Lower lobe of right lung (tissue), 2 donors: ENCODE measurements around the gene TCF7L1. TPM values are rescaled to one million over a fixed set of nuclear protein-coding genes. Genes with fewer than 3 reads are reported as not detected.

Experiments used
- ATAC-seq, 2 donors: fragments of 200-7000 bp; cut with Tn5 transposase; one replicate each; pipeline ENCODE4 v1.9.1; 2020 to 2022; ENCODE audit warnings: mild to moderate bottlenecking in 2 of 2, moderate library complexity in 2 of 2
- DNase-seq: peaks from one replicate; pipeline ENCODE4 v3.0.0-alpha.2; 2020
- H3K27ac ChIP-seq: fragments of 200-600 bp; one replicate; pipeline ENCODE4 v1.8.0; 2022
- H3K27me3 ChIP-seq: fragments of 200-600 bp; one replicate; pipeline ENCODE4 v1.8.0; 2022; ENCODE audit warnings: low read depth
- H3K36me3 ChIP-seq: fragments of 200-600 bp; one replicate; pipeline ENCODE4 v1.8.0; 2022; ENCODE audit warnings: mild to moderate bottlenecking
- H3K4me1 ChIP-seq: fragments of 200-600 bp; one replicate; pipeline ENCODE4 v1.8.0; 2022
- H3K4me3 ChIP-seq: fragments of 200-600 bp; one replicate; pipeline ENCODE4 v1.8.0; 2022; ENCODE audit warnings: mild to moderate bottlenecking
- H3K9me3 ChIP-seq: fragments of 200-600 bp; one replicate; pipeline ENCODE4 v1.8.0; 2022
- intact Hi-C: fragments of 100-400 bp; cut with DNase I; formaldehyde crosslinking; loops from one replicate; pipeline ENCODE4 v1.11.0; 2022
- total RNA-seq: library from RNA; stranded (reverse); fragmentation: NEBNext Ultra II Directional; extraction: Animal tissue kit (Norgen Biotek cat#: 25700); gene quantifications from one replicate; pipeline ENCODE4 v1.2.1, GENCODE V29; 2021
- TF ChIP-seq, protein P1 (sequence below): fragments of 200-600 bp; IDR thresholded peaks from one replicate; pipeline ENCODE4 v1.8.0; 2022; ENCODE audit warnings: antibody characterized with exemption, mild to moderate bottlenecking
- donor health status: DM: no; HTN: yes; CAD: no; lungs with severe emphysema.

TCF7L1 gene
- total RNA-seq, 1 donor from 2014 or later: 17.1 TPM

GRCh38 chr2:85215081-85215447, 81.9 kb downstream of the TCF7L1 start:
- peak in 1 of 2 donors; percentile 7 for ATAC-seq
- Histone ChIP-seq H3K4me1 (peaks cover 18% of the 10 kb centered on the region), H3K27ac (no peak overlapping the region), H3K4me3 (no peak overlapping the region), H3K36me3 (no peaks in the 10 kb centered on the region), H3K9me3 (no peaks in the 10 kb centered on the region), H3K27me3 (no peaks in the 10 kb centered on the region)
- DNase-seq: no peak
- intact Hi-C loops: no loop called here
- TF ChIP-seq, protein P1, sequence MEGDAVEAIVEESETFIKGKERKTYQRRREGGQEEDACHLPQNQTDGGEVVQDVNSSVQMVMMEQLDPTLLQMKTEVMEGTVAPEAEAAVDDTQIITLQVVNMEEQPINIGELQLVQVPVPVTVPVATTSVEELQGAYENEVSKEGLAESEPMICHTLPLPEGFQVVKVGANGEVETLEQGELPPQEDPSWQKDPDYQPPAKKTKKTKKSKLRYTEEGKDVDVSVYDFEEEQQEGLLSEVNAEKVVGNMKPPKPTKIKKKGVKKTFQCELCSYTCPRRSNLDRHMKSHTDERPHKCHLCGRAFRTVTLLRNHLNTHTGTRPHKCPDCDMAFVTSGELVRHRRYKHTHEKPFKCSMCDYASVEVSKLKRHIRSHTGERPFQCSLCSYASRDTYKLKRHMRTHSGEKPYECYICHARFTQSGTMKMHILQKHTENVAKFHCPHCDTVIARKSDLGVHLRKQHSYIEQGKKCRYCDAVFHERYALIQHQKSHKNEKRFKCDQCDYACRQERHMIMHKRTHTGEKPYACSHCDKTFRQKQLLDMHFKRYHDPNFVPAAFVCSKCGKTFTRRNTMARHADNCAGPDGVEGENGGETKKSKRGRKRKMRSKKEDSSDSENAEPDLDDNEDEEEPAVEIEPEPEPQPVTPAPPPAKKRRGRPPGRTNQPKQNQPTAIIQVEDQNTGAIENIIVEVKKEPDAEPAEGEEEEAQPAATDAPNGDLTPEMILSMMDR: no peak

- H3K4me3 ChIP-seq: no peak overlapping the region
- DNase-seq (no peak), ATAC-seq (no peak)
Measured at GRCh38 chr2:85215448-85216401, 82.5 kb downstream of the TCF7L1 start.

GRCh38 chr2:85216927-85217326, 83.7 kb downstream of the TCF7L1 start:
- no peaks in the 10 kb centered on the region for H3K36me3 ChIP-seq
- H3K27ac ChIP-seq: no peak overlapping the region
- TF ChIP-seq, protein P1: no peak
- no peak for ATAC-seq
- DNase-seq: no peak
- no peak overlapping the region for H3K4me3 ChIP-seq
- H3K9me3 ChIP-seq: no peaks in the 10 kb centered on the region
- H3K4me1 ChIP-seq: peaks cover 18% of the 10 kb centered on the region
- no peaks in the 10 kb centered on the region for H3K27me3 ChIP-seq
- intact Hi-C loops: no loop called here

More at GRCh38 chr2:85215448-85216401, 82.5 kb downstream of the TCF7L1 start:
- peaks cover 18% of the 10 kb centered on the region for H3K4me1 ChIP-seq
- no peaks in the 10 kb centered on the region for H3K36me3 ChIP-seq
- TF ChIP-seq, protein P1: no peak
- H3K27me3 ChIP-seq: no peaks in the 10 kb centered on the region
- peak overlapping the region; percentile 49 for H3K27ac ChIP-seq
- intact Hi-C loops: no loop called here
- no peaks in the 10 kb centered on the region for H3K9me3 ChIP-seq

- H3K27ac ChIP-seq: no peak overlapping the region
- no peak overlapping the region for H3K4me3 ChIP-seq
- TF ChIP-seq, protein P1: no peak
- no peaks in the 10 kb centered on the region for H3K27me3 ChIP-seq
- H3K36me3 ChIP-seq: no peaks in the 10 kb centered on the region
- peaks cover 1% of the 10 kb centered on the region for H3K4me1 ChIP-seq
- intact Hi-C loops: no loop called here
- H3K9me3 ChIP-seq: no peaks in the 10 kb centered on the region
- ATAC-seq (no peak), DNase-seq (no peak)
Measured at GRCh38 chr2:85221067-85221691, 88.0 kb downstream of the TCF7L1 start.

DNA sequence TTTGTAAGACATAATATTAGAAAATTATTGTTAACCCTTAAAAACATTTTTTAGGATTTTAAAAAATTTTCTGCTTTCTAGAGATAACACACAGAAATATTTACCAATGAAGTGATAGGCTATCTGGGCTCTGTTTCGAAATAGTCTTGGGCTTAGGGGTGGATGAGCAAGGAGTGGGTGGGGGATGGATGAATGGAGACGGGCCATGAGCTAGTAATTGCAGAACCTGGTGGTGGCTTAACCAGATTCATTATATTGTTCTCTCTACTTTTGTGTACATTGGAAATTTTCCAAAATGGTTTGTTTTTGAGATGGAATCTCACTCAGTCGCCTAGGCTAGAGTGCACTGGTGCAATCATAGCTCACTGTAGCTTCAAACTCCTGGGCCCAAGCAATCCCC, 89.6 kb downstream of the TCF7L1 start:
- Histone ChIP-seq H3K27me3 (no peaks in the 10 kb centered on the region), H3K36me3 (no peaks in the 10 kb centered on the region), H3K4me3 (no peak overlapping the region), H3K9me3 (no peaks in the 10 kb centered on the region), H3K27ac (no peak overlapping the region), H3K4me1 (no peaks in the 10 kb centered on the region)
- TF ChIP-seq, protein P1: no peak
- DNase-seq (no peak), ATAC-seq (no peak)
- intact Hi-C loops: no loop called here
